HL-60 (cell line): ENCODE data around the gene PPP5C.

Experiments
- DNase-seq, 2 experiments: peaks; one replicate each; pipeline ENCODE4 v3.0.0-alpha.2; 2010 to 2020; ENCODE audit warnings: low read depth in 1 of 2, low spot score in 1 of 2
- H3K27ac ChIP-seq: fragments of 250-450 bp; sonication (Bioruptor Pico); replicated peaks from 2 replicates; pipeline ENCODE4 v1.5.1; 2020; ENCODE audit warnings: mild to moderate bottlenecking, moderate library complexity
- H3K27me3 ChIP-seq: fragments of 250-450 bp; sonication (Bioruptor Pico); 2 replicates; pipeline ENCODE4 v1.5.1; 2021; ENCODE audit warnings: mild to moderate bottlenecking, moderate library complexity; ENCODE audit not compliant: insufficient read depth, poor library complexity, severe bottlenecking
- H3K4me3 ChIP-seq: replicated peaks from 2 replicates; pipeline ENCODE4 v1.5.1; 2011; ENCODE audit warnings: mild to moderate bottlenecking, control low read depth, low read length; ENCODE audit not compliant: insufficient read depth
- CTCF ChIP-seq: IDR thresholded peaks from one replicate; pipeline ENCODE4 v1.5.1; 2011; ENCODE audit warnings: low read length, control low read depth, inconsistent platforms; ENCODE audit not compliant: insufficient read depth
- GABPA ChIP-seq: IDR thresholded peaks from 2 replicates; pipeline ENCODE4 v1.6.1; 2012; ENCODE audit warnings: low read depth
- POLR2AphosphoS5 ChIP-seq: IDR thresholded peaks from 2 replicates; pipeline ENCODE4 v1.6.1; 2012; ENCODE audit warnings: low read depth
- REST ChIP-seq: IDR thresholded peaks from 2 replicates; pipeline ENCODE4 v1.6.1; 2012; ENCODE audit warnings: low read depth; ENCODE audit not compliant: insufficient replicate concordance
- SPI1 ChIP-seq: IDR thresholded peaks from 2 replicates; pipeline ENCODE4 v1.6.1; 2012; ENCODE audit warnings: low read depth, mild to moderate bottlenecking, borderline replicate concordance

Gene PPP5C

GRCh38 chr19:46376241-46377153 is 29.6 kb downstream of the PPP5C start:
- H3K27ac ChIP-seq: no peak overlapping the region
- no peak overlapping the region for H3K4me3 ChIP-seq
- no peaks in the 10 kb centered on the region for H3K27me3 ChIP-seq
- no peak for DNase-seq
- TF ChIP-seq POLR2AphosphoS5 (no peak), REST (no peak), GABPA (no peak), SPI1 (no peak), CTCF (no peak)

GRCh38 chr19:46378268-46378667 is 31.4 kb downstream of the PPP5C start:
- Histone ChIP-seq H3K4me3 (no peak overlapping the region), H3K27me3 (no peaks in the 10 kb centered on the region), H3K27ac (no peak overlapping the region)
- DNase-seq: no peak
- TF ChIP-seq CTCF: no peak
- TF ChIP-seq SPI1: no peak
- TF ChIP-seq GABPA: no peak
- no peak for TF ChIP-seq REST
- TF ChIP-seq POLR2AphosphoS5: no peak

GRCh38 chr19:46380690-46381089 is 33.8 kb downstream of the PPP5C start:
- TF ChIP-seq GABPA (no peak), REST (no peak), POLR2AphosphoS5 (no peak), SPI1 (no peak), CTCF (no peak)
- no peak overlapping the region for H3K27ac ChIP-seq
- DNase-seq: no peak
- H3K27me3 ChIP-seq: no peaks in the 10 kb centered on the region
- no peak overlapping the region for H3K4me3 ChIP-seq
